Astrocyte of the spinal cord (primary cell): Measurements from ENCODE around the gene ATOSB.

Experiments used
- DNase-seq: peaks from one replicate; pipeline ENCODE4 v3.0.0; 2011; ENCODE audit warnings: low read depth, low spot score
- H3K4me3 ChIP-seq: 2 replicates; pipeline ENCODE4 v1.5.1; 2011; ENCODE audit warnings: low read depth, mild to moderate bottlenecking, low read length, moderate library complexity
- CTCF ChIP-seq: IDR thresholded peaks from 2 replicates; pipeline ENCODE4 v1.5.1; 2012; ENCODE audit warnings: low read depth, mild to moderate bottlenecking, low read length, inconsistent platforms
- in situ Hi-C: cut with HindIII; loops from 2 replicates; pipeline ENCODE4 v1.10.0; 2017; ENCODE audit warnings: low sequenced_read_pairs

Gene ATOSB

DNA sequence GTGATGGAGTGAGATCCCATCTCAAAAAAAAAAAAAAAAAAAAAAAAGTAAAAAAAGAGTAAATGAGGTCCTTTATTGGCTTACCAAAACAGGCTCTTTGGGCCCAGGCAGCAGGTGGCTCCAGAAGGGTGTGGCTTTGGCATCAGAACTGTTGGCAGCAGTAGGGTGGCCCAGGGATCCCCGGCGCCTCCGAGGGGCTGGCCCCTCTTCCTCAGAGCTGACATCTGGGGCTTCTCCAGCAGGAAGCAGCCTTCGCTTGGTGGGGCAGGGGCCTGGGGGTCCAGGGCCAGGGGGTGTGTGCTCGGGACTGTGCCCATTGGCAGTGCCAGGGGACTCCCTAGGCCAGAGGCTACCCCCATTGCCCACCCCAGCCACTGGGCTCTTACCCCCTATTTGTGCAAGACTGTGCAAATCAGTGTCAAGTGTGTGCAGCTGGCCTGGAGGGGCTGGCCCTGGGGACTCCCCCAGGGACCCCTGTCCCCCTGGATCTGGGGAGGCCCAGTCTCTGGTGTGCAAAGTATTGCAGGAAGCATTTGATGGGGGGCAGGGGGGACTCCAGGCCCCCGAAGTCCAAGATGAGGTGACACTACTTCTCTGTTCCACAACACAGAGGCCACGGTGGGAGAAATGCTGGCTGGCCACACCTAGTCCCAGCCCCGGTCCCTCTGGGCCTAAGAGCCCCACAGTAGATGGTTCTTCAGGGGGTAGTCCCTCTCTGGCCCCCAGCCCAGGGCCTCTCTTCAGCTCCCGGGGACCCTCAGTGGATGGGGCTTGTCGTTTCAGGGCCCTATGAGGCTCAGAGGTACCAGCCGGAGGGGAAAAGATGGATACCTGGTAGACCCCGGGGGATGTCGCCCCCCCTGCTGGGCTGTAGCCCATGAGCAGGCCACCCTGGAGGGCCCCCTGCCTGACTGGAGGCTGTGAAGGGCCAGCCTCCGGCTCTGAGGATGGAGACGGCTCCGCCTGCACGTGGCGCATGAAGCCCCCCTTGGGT is 8.1 kb downstream of the ATOSB start:
- no peak overlapping the region for H3K4me3 ChIP-seq
- DNase-seq: no peak
- in situ Hi-C loops: no loop called here
- TF ChIP-seq CTCF: no peak

DNA sequence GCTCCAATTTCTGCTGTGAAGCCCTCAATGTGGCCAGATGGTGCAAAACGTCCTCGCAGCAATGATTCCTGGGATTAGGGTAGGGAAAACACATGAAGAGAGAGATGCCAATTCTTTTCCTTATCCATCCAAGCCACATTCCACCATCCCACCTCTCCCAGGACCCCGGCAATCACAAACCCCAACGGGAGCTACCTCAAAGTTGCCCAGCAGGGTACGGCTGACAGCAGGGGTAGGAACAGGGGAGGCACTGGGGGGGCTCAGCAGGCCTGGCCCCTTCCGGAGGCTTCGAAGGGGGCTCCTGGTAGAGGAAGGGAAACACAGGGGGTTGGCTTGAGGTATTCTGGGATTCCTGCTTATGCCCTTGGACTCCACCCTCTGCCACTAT is 9.3 kb downstream of the ATOSB start:
- in situ Hi-C loops: no loop called here
- no peak for DNase-seq
- no peak overlapping the region for H3K4me3 ChIP-seq

DNA sequence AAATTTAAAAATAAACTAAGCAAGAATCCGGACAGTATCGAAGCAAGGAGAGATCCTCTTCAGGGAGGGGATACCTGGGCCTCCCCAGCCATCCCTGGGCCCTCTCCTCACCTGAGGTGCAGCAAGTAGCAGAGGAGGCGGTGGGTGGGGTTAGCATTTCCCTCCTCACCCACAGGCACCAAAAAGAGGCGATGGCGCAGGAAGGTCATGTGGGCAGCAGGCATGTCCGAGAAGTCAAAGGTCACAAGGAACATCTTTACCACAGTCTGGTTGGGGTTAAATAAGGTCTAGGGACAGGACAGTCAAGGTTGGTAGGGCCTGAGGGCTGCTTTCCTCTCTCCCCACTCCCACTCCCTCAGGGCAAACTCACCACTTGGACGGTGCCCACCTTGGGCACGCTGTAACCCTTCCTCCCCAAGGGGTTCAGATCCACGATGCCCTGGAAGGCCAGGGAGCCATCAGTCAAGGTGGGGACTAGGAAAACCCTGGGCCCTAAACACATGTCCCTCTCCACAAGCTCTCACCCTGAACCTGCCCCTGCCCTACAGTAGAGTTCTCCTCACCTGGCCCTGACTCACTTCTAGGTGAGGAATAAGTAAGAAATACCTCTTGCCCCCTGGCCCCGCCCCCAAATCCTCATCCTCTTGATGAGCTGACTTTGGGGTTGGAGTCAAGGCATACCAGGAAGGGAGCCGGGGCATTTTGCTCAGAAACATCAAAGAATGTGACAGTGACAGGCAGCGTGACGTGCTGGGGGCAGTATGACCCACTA is 9.9 kb downstream of the ATOSB start:
- in situ Hi-C loops: no loop called here
- no peak for DNase-seq
- H3K4me3 ChIP-seq: no peak overlapping the region
- TF ChIP-seq CTCF: no peak

More for the DNA sequence above, 9.3 kb downstream of the ATOSB start:
- no peak for TF ChIP-seq CTCF

DNA sequence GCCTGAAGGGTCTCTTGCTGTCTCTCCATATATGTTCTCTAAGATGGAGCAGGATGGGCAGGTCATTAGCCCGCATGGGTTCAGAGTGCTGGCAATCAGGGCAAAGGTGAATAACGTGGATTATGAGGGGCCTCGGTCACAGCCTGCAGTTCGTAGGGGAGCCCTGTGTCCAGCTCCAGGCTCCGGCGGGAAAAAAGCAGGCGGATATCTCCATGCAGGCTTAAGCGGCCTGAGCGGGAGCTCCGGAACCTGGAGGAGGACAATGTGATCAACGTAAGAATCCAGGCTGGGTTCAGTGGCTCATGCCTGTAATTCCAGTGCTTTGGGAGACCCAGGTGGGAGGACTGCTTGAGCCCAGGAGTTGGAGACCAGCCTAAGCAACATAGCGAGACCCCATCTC is 10.5 kb downstream of the ATOSB start:
- no peak overlapping the region for H3K4me3 ChIP-seq
- in situ Hi-C loops: no loop called here
- no peak for DNase-seq
- no peak for TF ChIP-seq CTCF

GRCh38 chr9:35104586-35104985 is 11.1 kb downstream of the ATOSB start:
- DNase-seq: no peak
- in situ Hi-C loops: no loop called here
- TF ChIP-seq CTCF: no peak
- no peak overlapping the region for H3K4me3 ChIP-seq

DNA sequence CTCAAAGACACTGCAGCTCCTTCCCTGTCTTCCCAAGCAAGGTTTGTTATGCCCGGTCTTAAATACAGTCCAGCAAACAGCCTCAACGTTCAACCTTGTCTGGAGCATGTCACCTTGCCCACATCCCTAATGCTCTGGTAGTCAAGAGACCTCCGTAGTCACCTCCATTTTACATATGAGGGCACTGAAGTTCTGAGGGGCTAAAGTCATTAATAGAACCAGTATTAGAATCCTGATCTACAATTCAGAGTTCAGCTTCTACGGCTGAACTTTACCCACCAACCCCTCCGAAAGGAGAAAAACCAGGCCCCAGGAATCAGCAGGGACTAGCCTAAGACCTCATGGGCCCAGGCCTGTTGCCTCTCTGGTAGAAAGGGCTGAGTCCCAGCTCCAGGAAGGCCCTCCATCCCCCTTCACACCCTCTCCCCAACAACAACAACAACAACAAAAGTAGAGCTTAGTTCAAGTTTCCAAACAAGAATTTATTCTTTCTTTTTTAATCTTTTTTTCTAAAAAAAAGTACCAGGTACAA is 11.9 kb downstream of the ATOSB start:
- no peak for DNase-seq
- H3K4me3 ChIP-seq: peak overlapping the region; percentile 85
- in situ Hi-C loops: no loop called here
- TF ChIP-seq CTCF: no peak
